Smooth muscle cell (in vitro differentiated cells): ENCODE data around the gene GMEB2. TPM values are rescaled to one million over a fixed set of nuclear protein-coding genes. Genes with fewer than 3 reads are reported as not detected.
A peak's percentile ranks its signal among the peaks of the same experiment; 100 is the strongest.

Source experiments
- DNase-seq: peaks from one replicate; lab custom pipeline; 2025; ENCODE audit not compliant: unreplicated experiment; lab: John Stamatoyannopoulos, UW
- H2AFZ ChIP-seq: fragments of 200-600 bp; sonication (generic); 2 replicates; pipeline ENCODE4 v1.6.0; 2016; ENCODE audit warnings: antibody characterized with exemption, low read depth, mild to moderate bottlenecking
- H3F3A ChIP-seq: fragments of 200-600 bp; sonication (generic); 2 replicates; pipeline ENCODE4 v1.6.0; 2017; ENCODE audit warnings: antibody characterized with exemption, low read depth
- H3K27ac ChIP-seq: fragments of 200-600 bp; sonication (generic); 2 replicates; pipeline ENCODE4 v1.5.1; 2016; ENCODE audit warnings: low read depth, mild to moderate bottlenecking
- H3K27me3 ChIP-seq: fragments of 200-600 bp; sonication (generic); 2 replicates; pipeline ENCODE4 v1.6.1; 2016; ENCODE audit warnings: low read depth, mild to moderate bottlenecking
- H3K36me3 ChIP-seq: fragments of 200-600 bp; sonication (generic); 2 replicates; pipeline ENCODE4 v1.5.1; 2016; ENCODE audit warnings: low read depth
- H3K4me1 ChIP-seq: fragments of 200-600 bp; sonication (generic); 2 replicates; pipeline ENCODE4 v1.5.1; 2016; ENCODE audit warnings: low read depth
- H3K4me2 ChIP-seq: fragments of 200-600 bp; sonication (generic); 2 replicates; pipeline ENCODE4 v1.6.0; 2016; ENCODE audit warnings: mild to moderate bottlenecking
- H3K4me3 ChIP-seq: fragments of 200-600 bp; sonication (generic); 2 replicates; pipeline ENCODE4 v1.5.1; 2016; ENCODE audit warnings: mild to moderate bottlenecking
- H3K79me2 ChIP-seq: fragments of 200-600 bp; sonication (generic); 2 replicates; pipeline ENCODE4 v1.6.0; 2016; ENCODE audit warnings: low read depth, mild to moderate bottlenecking
- H3K9ac ChIP-seq: fragments of 200-600 bp; sonication (generic); 2 replicates; pipeline ENCODE4 v1.6.0; 2016; ENCODE audit warnings: low read depth
- H3K9me3 ChIP-seq: fragments of 200-600 bp; sonication (generic); replicated peaks from 2 replicates; pipeline ENCODE4 v1.5.1; 2016; ENCODE audit warnings: low read depth
- H4K20me1 ChIP-seq: fragments of 200-600 bp; sonication (generic); 2 replicates; pipeline ENCODE4 v1.6.0; 2016; ENCODE audit warnings: low read depth
- CTCF ChIP-seq: fragments of 200-600 bp; sonication (generic); IDR thresholded peaks from 2 replicates; pipeline ENCODE4 v1.5.1; 2017; ENCODE audit warnings: borderline replicate concordance, mild to moderate bottlenecking, antibody characterized with exemption; ENCODE audit not compliant: insufficient read depth, poor library complexity, severe bottlenecking
- WGBS: methylation state at CpG from one replicate; pipeline ENCODE4 v1.1.7; 2016; ENCODE audit warnings: low lambda C conversion rate; 5-methylcytosine and 5-hydroxymethylcytosine counted together
- polyA plus RNA-seq: library from polyadenylated mRNA; unstranded; fragments of >200 nt; fragmentation: Nextera tagmentation; extraction: Ambion mirVana; gene quantifications from 2 replicates; pipeline ENCODE4 v1.2.1, GENCODE V29; 2016
- total RNA-seq: library from RNA; depleted of rRNA; stranded (reverse); fragments of >200 nt; gene quantifications from 2 replicates; pipeline ENCODE4 v1.2.3, GENCODE V29; 2014

GMEB2 gene
- total and polyA plus RNA-seq, 2 experiments from 2014 or later, result 8.9 to 11.3 TPM

DNA sequence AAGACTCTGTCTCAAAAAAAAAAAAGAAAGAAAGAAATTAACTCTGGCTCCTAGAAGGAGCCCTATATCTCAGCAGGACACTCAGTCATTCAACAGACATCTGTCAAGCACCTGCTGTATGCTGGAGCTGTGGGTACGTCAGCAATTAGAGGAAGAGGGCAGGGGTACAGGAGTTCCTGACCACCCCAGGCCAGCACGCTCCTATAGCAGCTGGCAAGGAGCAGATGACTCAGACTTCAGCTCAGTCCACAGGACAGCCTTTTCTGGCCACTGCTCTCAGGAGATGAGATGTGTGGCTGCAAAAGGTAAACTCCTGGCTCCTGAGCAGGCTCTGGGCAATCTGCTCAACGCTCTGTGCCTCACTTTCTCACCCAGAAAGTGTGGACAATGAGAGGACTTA, 29.6 kb upstream of the GMEB2 start:
- no peak for DNase-seq
- TF ChIP-seq CTCF, result no peak

GRCh38 chr20:63655249-63655648, 28.3 kb upstream of the GMEB2 start:
- no peak overlapping the region for H3K4me3 ChIP-seq
- H3K79me2 ChIP-seq, result no peaks in the 10 kb centered on the region
- no peak overlapping the region for H2AFZ ChIP-seq
- H4K20me1 ChIP-seq, result peaks cover 13% of the 10 kb centered on the region
- H3K36me3 ChIP-seq, result no peaks in the 10 kb centered on the region
- no peaks in the 10 kb centered on the region for H3F3A ChIP-seq
- no peak for DNase-seq
- H3K27ac ChIP-seq, result no peak overlapping the region
- 71% methylated on average over 4 of the region's 4 CpGs for WGBS
- H3K9me3 ChIP-seq, result no peaks in the 10 kb centered on the region
- H3K4me2 ChIP-seq, result no peak overlapping the region
- peaks cover 4% of the 10 kb centered on the region for H3K4me1 ChIP-seq
- no peak for TF ChIP-seq CTCF
- no peaks in the 10 kb centered on the region for H3K27me3 ChIP-seq
- H3K9ac ChIP-seq, result no peak overlapping the region

More for the DNA sequence above, 29.6 kb upstream of the GMEB2 start:
- H2AFZ ChIP-seq, result no peak overlapping the region
- no peaks in the 10 kb centered on the region for H3K79me2 ChIP-seq
- H4K20me1 ChIP-seq, result peaks cover 7% of the 10 kb centered on the region
- H3K36me3 ChIP-seq, result no peaks in the 10 kb centered on the region
- H3K9ac ChIP-seq, result no peak overlapping the region
- no peak overlapping the region for H3K4me3 ChIP-seq
- no peak overlapping the region for H3K27ac ChIP-seq
- no peak overlapping the region for H3K4me2 ChIP-seq
- H3K9me3 ChIP-seq, result no peaks in the 10 kb centered on the region
- 92% methylated on average over 3 of the region's 3 CpGs for WGBS
- peaks cover 4% of the 10 kb centered on the region for H3K4me1 ChIP-seq
- H3K27me3 ChIP-seq, result no peaks in the 10 kb centered on the region
- H3F3A ChIP-seq, result no peaks in the 10 kb centered on the region

DNA sequence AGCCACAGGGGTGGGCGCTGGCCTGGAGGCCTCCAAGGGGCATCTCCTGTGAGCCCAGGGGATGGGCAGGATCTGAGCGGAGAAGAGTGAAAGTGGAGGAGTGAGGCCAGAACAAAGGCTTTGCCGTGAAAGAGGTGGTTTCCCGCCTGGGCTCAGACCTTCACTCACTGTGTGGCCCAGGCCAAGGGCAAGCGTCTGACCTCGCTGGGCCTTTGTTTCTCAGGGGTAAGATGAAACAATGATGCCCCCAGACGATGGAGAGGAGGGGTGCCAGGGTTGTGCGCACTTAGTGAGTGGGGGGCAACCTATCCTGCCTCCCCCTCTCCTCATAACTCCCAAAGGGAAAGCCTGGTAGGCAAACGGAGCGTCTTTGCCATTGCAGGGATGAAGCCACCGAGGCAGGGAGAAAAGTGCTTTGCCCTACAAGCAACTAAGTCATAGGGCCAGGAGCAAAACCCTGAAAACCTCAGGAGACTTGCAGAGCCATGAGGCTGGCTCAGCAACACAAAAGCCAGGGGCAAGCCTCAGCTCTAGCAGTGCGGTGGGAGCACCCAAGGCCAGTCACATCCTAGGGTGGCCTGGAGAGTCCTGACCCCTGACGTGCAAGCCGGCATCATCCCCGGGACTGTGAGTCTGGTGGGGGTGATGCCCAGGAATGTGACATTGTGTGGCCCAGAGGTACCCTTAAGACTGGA, 27.2 kb upstream of the GMEB2 start:
- H2AFZ ChIP-seq, result no peak overlapping the region
- no peak overlapping the region for H3K9ac ChIP-seq

More for the DNA sequence above, 27.2 kb upstream of the GMEB2 start:
- no peaks in the 10 kb centered on the region for H3K79me2 ChIP-seq
- no peaks in the 10 kb centered on the region for H3K27me3 ChIP-seq
- peak overlapping the region; percentile 85 for H3K4me2 ChIP-seq
- no peaks in the 10 kb centered on the region for H3K9me3 ChIP-seq
- H3K4me1 ChIP-seq, result peaks cover 4% of the 10 kb centered on the region
- no peaks in the 10 kb centered on the region for H3K36me3 ChIP-seq
- H3K4me3 ChIP-seq, result peak overlapping the region; percentile 58
- DNase-seq, result no peak
- H3F3A ChIP-seq, result no peaks in the 10 kb centered on the region
- 56% methylated on average over 15 of the region's 15 CpGs for WGBS
- TF ChIP-seq CTCF, result no peak
- H3K27ac ChIP-seq, result no peak overlapping the region
- H4K20me1 ChIP-seq, result peaks cover 13% of the 10 kb centered on the region
